K562 (cell line): ENCODE data around the gene TUBGCP5. TPM values are rescaled to one million over a fixed set of nuclear protein-coding genes. Genes with fewer than 3 reads are reported as not detected.

Source experiments
- ATAC-seq: fragments of 200-7000 bp; cut with Tn5 transposase; 3 replicates; pipeline ENCODE4 v1.9.1; 2020; ENCODE audit warnings: moderate library complexity
- BruUV-seq: library from RNA; stranded (reverse); fragments of 400-500 nt; replicated peaks from 2 replicates; lab custom pipeline; 2021; lab: Mats Ljungman, UMichigan
- CTCF ChIA-PET: fragments of 300-600 bp; formaldehyde crosslinking; extraction: SDS; loops from one replicate; lab custom pipeline; 2021; ENCODE audit warnings: low intra/inter-chr PET ratio; lab: Yijun Ruan, JAX
- POLR2A ChIA-PET: fragments of 300-600, 350-650 bp; sonication (Branson Sonifier 250); formaldehyde crosslinking; extraction: SDS; loops from one replicate; lab custom pipeline; 2021; ENCODE audit warnings: antibody characterized with exemption, inconsistent platforms; lab: Yijun Ruan, JAX
- DNase-seq, 4 experiments: peaks; one replicate each; pipeline versions ENCODE4 v3.0.0 to v3.0.0-alpha.2; 2011 to 2018; ENCODE audit warnings: low spot score in 3 of 4, mixed read lengths in 3 of 4; ENCODE audit errors: extremely low read depth in 1 of 4
- FAIRE-seq: peaks from 2 replicates; lab custom pipeline; 2011; peaks lifted over from hg19 to GRCh38; lab: Jason Lieb, UNC
- H2AFZ ChIP-seq: 2 replicates; pipeline ENCODE4 v1.6.0; 2011; ENCODE audit warnings: low read depth, low read length, control low read depth, inconsistent platforms
- H3K27ac ChIP-seq: fragments of 200-600 bp; 3 replicates; pipeline ENCODE4 v1.8.0; 2011; ENCODE audit warnings: low read depth, mild to moderate bottlenecking, control low read depth, inconsistent platforms, low read length, moderate library complexity, mixed read lengths; ENCODE audit errors: extremely low read depth
- H3K27me3 ChIP-seq, 2 experiments: fragments of 300-600 bp in 1 of 2; 2 replicates in 1 of 2; 3 replicates in 1 of 2; pipeline versions ENCODE4 v1.6.0 to v1.8.0; 2011; ENCODE audit warnings: inconsistent platforms in 2 of 2, low read length in 2 of 2, mild to moderate bottlenecking in 1 of 2, mixed read lengths in 1 of 2, moderate library complexity in 1 of 2; ENCODE audit not compliant: control insufficient read depth in 2 of 2, insufficient read depth in 2 of 2
- H3K36me3 ChIP-seq: fragments of 300-600 bp; 3 replicates; pipeline ENCODE4 v1.8.0; 2011; ENCODE audit warnings: mild to moderate bottlenecking, low read length, inconsistent platforms; ENCODE audit not compliant: control insufficient read depth, insufficient read depth
- H3K4me1 ChIP-seq, 2 experiments: fragments of 200-600 bp in 1 of 2; replicated peaks in 1 of 2; 2 replicates in 1 of 2; 3 replicates in 1 of 2; pipeline versions ENCODE4 v1.5.1 to v1.8.0; 2011; ENCODE audit warnings: inconsistent platforms in 2 of 2, low read length in 2 of 2, mild to moderate bottlenecking in 1 of 2, mixed read lengths in 1 of 2, moderate library complexity in 1 of 2; ENCODE audit not compliant: control insufficient read depth in 2 of 2, insufficient read depth in 2 of 2
- H3K4me2 ChIP-seq: 2 replicates; pipeline ENCODE4 v1.6.1; 2011; ENCODE audit warnings: low read length, control low read depth, inconsistent platforms, mixed read lengths; ENCODE audit not compliant: insufficient read depth
- H3K4me3 ChIP-seq: fragments of 200-600 bp; sonication (generic), shearing (Covaris generic); 2 replicates; pipeline ENCODE4 v1.5.1; 2016; ENCODE audit warnings: control low read depth, inconsistent platforms
- H3K79me2 ChIP-seq: fragments of 200-600 bp; 3 replicates; pipeline ENCODE4 v1.8.0; 2011; ENCODE audit warnings: low read length, inconsistent platforms; ENCODE audit not compliant: control insufficient read depth, insufficient read depth
- H3K9ac ChIP-seq, 2 experiments: 2 replicates each; pipeline versions ENCODE4 v1.6.0 to v1.6.1; 2011; ENCODE audit warnings: low read depth in 2 of 2, low read length in 2 of 2, control low read depth in 1 of 2, inconsistent platforms in 1 of 2, mild to moderate bottlenecking in 1 of 2, mixed read lengths in 1 of 2; ENCODE audit not compliant: insufficient read depth in 1 of 2
- H3K9me1 ChIP-seq: one replicate; pipeline ENCODE4 v1.6.0; 2011; ENCODE audit warnings: inconsistent platforms, mild to moderate bottlenecking, low read length, moderate library complexity; ENCODE audit not compliant: control insufficient read depth, insufficient read depth
- H3K9me3 ChIP-seq: replicated peaks from 2 replicates; pipeline ENCODE4 v1.5.1; 2011; ENCODE audit warnings: low read depth, low read length, inconsistent platforms; ENCODE audit not compliant: control insufficient read depth, insufficient read depth
- H4K20me1 ChIP-seq: replicated peaks from 2 replicates; pipeline ENCODE4 v1.6.1; 2011; ENCODE audit warnings: low read length, inconsistent platforms, mixed read lengths; ENCODE audit not compliant: control insufficient read depth, insufficient read depth
- BACH1 ChIP-seq: fragments of 200-800 bp; sonication (Bioruptor generic); IDR thresholded peaks from 2 replicates; pipeline ENCODE4 v1.6.1; 2016; ENCODE audit warnings: missing genetic modification characterization, missing compliant biosample characterization
- HNRNPK ChIP-seq: fragments of 200-400 bp; formaldehyde crosslinking; IDR thresholded peaks from one replicate; pipeline ENCODE4 v1.6.1; 2018; ENCODE audit warnings: mild to moderate bottlenecking, low read depth, low read length; ENCODE audit not compliant: poor library complexity, severe bottlenecking
- ILF3 ChIP-seq: fragments of 450-650 bp; IDR thresholded peaks from 2 replicates; pipeline ENCODE4 v1.6.1; 2018; ENCODE audit warnings: antibody characterized with exemption, mild to moderate bottlenecking, moderate library complexity, borderline replicate concordance
- POLR2A ChIP-seq: fragments of 450-650 bp; conservative IDR thresholded peaks from 2 replicates; pipeline ENCODE4 v1.6.1; 2016
- REST ChIP-seq, 2 experiments: fragments of 450-650 bp; formaldehyde crosslinking in 1 of 2; IDR thresholded peaks; 2 replicates each; pipeline versions ENCODE4 v1.4.0 to v1.6.1; 2014 to 2020; ENCODE audit warnings: mild to moderate bottlenecking in 2 of 2, borderline replicate concordance in 1 of 2, low read depth in 1 of 2
- ZNF76 ChIP-seq: fragments of 250-450 bp; sonication (Bioruptor Pico); IDR thresholded peaks from 2 replicates; pipeline ENCODE4 v1.4.0; 2020; ENCODE audit warnings: mild to moderate bottlenecking, moderate library complexity, borderline replicate concordance
- WGBS: fragments of 100-300 bp; shearing (Covaris generic); methylation state at CpG from one replicate; pipeline ENCODE4 v1.1.6; 2016; ENCODE audit warnings: low coverage, mixed read lengths; ENCODE audit not compliant: insufficient coverage; ENCODE audit errors: missing lambda C conversion rate; 5-methylcytosine and 5-hydroxymethylcytosine counted together
- in situ Hi-C: fragments of 300-500 bp; cut with MboI; formaldehyde crosslinking; loops from 4 replicates; pipeline ENCODE4 v1.15.0; 2018; ENCODE audit warnings: inconsistent platforms, mixed read lengths
- intact Hi-C: fragments of 100-400 bp; cut with micrococcal nuclease; formaldehyde crosslinking; loops from 2 replicates; pipeline ENCODE4 v1.14.2; 2022
- polyA plus RNA-seq, 8 experiments: library from polyadenylated mRNA; depleted of rRNA in 4 of 8; stranded (reverse) in 5 of 8; unstranded in 3 of 8; fragments of >200 nt; fragmentation: Nextera tagmentation in 2 of 8; fragmentation: Illumina TruSeq in 1 of 8; extraction: Ambion mirVana in 2 of 8; extraction: Trizol in 1 of 8; gene quantifications; 2 replicates each; pipeline versions ENCODE4 v1.2.1 to v1.2.3, GENCODE V29; 2011 to 2014; ENCODE audit warnings: inconsistent platforms in 1 of 8, missing spikeins in 1 of 8
- total RNA-seq, 7 experiments: library from RNA; depleted of rRNA in 6 of 7; stranded (reverse); fragments of >200 nt in 6 of 7; fragmentation: Illumina TruSeq in 2 of 7; extraction: Trizol in 2 of 7; gene quantifications; 2 replicates each; pipeline versions ENCODE4 v1.2.1 to v1.2.3, GENCODE V29; 2011 to 2021; ENCODE audit warnings: low replicate concordance in 1 of 7

TUBGCP5 gene
- total and polyA plus RNA-seq, 9 of the 15 experiments (the other 6 are each of a cell fraction or from before 2014, with no cell fraction given) = 5.8 to 33.9 (median 23.2) TPM

DNA sequence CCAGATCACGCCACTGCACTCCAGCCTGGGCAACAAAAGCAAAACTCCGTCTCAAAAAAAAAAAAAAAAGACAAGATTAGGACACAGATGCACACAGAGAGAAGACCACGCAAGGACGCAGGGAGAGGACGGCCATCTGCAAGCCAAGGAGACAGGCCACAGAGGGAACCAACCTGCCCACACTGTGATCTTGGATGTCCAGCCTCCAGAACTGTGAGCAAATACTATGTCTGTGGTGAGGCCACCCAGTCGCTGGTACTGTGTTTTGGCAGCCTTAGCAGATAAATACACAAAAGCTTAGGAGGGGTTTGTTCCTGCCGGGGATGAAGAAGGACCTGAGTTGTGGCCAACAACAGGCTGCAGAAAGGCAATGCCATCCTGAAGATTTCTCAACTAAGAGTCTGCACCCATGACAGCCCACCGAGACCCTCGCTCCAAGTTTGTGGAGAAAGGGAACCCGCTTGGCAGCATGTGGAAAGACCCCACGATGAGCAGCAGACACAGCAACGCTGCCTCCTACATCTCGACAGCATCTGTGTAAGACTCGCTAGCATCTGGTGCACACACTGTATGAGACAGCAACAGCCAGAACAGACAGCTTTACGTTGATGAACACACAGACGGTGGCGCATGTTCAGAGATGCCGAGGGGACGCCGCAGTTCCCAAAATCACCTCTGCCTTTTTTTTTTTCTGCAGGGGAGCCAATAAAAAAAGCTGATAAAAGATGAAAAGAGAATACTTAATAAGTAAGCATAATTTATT is 72.9 kb downstream of the TUBGCP5 start:
- DNase-seq (no peak), FAIRE-seq (no peak), ATAC-seq (no peak)
- Histone ChIP-seq H3K9ac (no peak overlapping the region), H3K4me1 (peaks cover 0 to 5% of the 10 kb centered on the region in 2 experiments; a peak in 2 of 5 replicates), H2AFZ (no peak overlapping the region), H3K4me3 (no peak overlapping the region), H3K36me3 (no peaks in the 10 kb centered on the region), H3K9me1 (peaks cover 3% of the 10 kb centered on the region), H3K4me2 (no peak overlapping the region), H3K79me2 (peaks cover 30% of the 10 kb centered on the region), H3K27ac (no peak overlapping the region), H3K9me3 (no peaks in the 10 kb centered on the region), H3K27me3 (no peaks in the 10 kb centered on the region), H4K20me1 (peaks cover 4% of the 10 kb centered on the region; the same call in 1 of the 2 replicates)
- 72% methylated on average over 15 of the region's 20 CpGs for WGBS
- no TSS peak for BruUV-seq
- intact Hi-C loops = no loop called here
- POLR2A ChIA-PET = no interaction called here
- TF ChIP-seq REST (IDR thresholded peaks at IDR 0.05; ENCODE audit: borderline replicate concordance) (no peak), REST (CRISPR knock-in tag; IDR thresholded peaks at IDR 0.05; ENCODE audit: low read depth) (no peak), BACH1 (tag) (no peak), ZNF76 (CRISPR knock-in tag) (no peak), POLR2A (no peak), ILF3 (no peak), HNRNPK (no peak)
- in situ Hi-C loops = no loop called here
- CTCF ChIA-PET = no interaction called here
